Panc1 (cell line): Measurements from ENCODE around the gene RBM4. TPM values are rescaled to one million over a fixed set of nuclear protein-coding genes. Genes with fewer than 3 reads are reported as not detected.

Experiments used
- ATAC-seq: fragments of 200-7000 bp; cut with Tn5 transposase; 2 replicates; pipeline ENCODE4 v1.9.1; 2020; ENCODE audit warnings: mild to moderate bottlenecking, moderate library complexity
- BruUV-seq: library from RNA; stranded (reverse); fragments of 400-500 nt; replicated peaks from 2 replicates; lab custom pipeline; 2021; lab: Mats Ljungman, UMichigan
- CTCF ChIA-PET: fragments of 300-600 bp; sonication (Branson Sonifier 250); formaldehyde crosslinking; loops from one replicate; lab custom pipeline; 2022; ENCODE audit warnings: antibody characterized with exemption; lab: Charles Lee
- POLR2A ChIA-PET: fragments of 300-600 bp; sonication (Branson Sonifier 250); formaldehyde crosslinking; loops from one replicate; lab custom pipeline; 2022; ENCODE audit warnings: antibody characterized with exemption; lab: Charles Lee
- DNase-seq: peaks from one replicate; pipeline ENCODE4 v3.0.0-alpha.2; 2010; ENCODE audit warnings: low read depth, low spot score
- H3K27ac ChIP-seq: 2 replicates; pipeline ENCODE4 v1.5.1; 2011; ENCODE audit warnings: mild to moderate bottlenecking, low read length, inconsistent platforms
- H3K27me3 ChIP-seq: fragments of 200-500 bp; sonication (Bioruptor generic); 2 replicates; pipeline ENCODE4 v1.6.0; 2014; ENCODE audit warnings: low read length, inconsistent platforms; ENCODE audit not compliant: control insufficient read depth, insufficient read depth
- H3K36me3 ChIP-seq: fragments of 200-500 bp; sonication (Bioruptor generic); 2 replicates; pipeline ENCODE4 v1.5.1; 2014; ENCODE audit warnings: inconsistent platforms, mild to moderate bottlenecking, low read length, moderate library complexity; ENCODE audit not compliant: control insufficient read depth, insufficient read depth
- H3K4me1 ChIP-seq: 2 replicates; pipeline ENCODE4 v1.5.1; 2011; ENCODE audit warnings: inconsistent platforms, mild to moderate bottlenecking, low read length, moderate library complexity; ENCODE audit not compliant: control insufficient read depth, insufficient read depth
- H3K4me3 ChIP-seq, 2 experiments: 2 replicates each; pipeline ENCODE4 v1.5.1; 2011 to 2012; ENCODE audit warnings: low read depth in 2 of 2, low read length in 2 of 2, mild to moderate bottlenecking in 2 of 2, inconsistent platforms in 1 of 2, moderate library complexity in 1 of 2
- H3K9me3 ChIP-seq: fragments of 200-500 bp; sonication (Bioruptor generic); 2 replicates; pipeline ENCODE4 v1.5.1; 2014; ENCODE audit warnings: low read depth, mild to moderate bottlenecking, inconsistent platforms, low read length, moderate library complexity; ENCODE audit not compliant: control insufficient read depth, insufficient read depth
- CTCF ChIP-seq: fragments of 450-650 bp; IDR thresholded peaks from 2 replicates; pipeline ENCODE4 v1.5.1; 2017; ENCODE audit warnings: mild to moderate bottlenecking
- POLR2AphosphoS5 ChIP-seq: IDR thresholded peaks from 2 replicates; pipeline ENCODE4 v1.6.1; 2012; ENCODE audit warnings: mild to moderate bottlenecking, low read depth, low read length, moderate library complexity
- REST ChIP-seq, 2 experiments: IDR thresholded peaks; 2 replicates each; pipeline ENCODE4 v1.6.1; 2011 to 2012; ENCODE audit warnings: low read depth in 2 of 2, control low read depth in 1 of 2, low read length in 1 of 2, mild to moderate bottlenecking in 1 of 2, moderate library complexity in 1 of 2; ENCODE audit not compliant: insufficient read depth in 1 of 2
- SIN3A ChIP-seq: IDR thresholded peaks from 2 replicates; pipeline ENCODE4 v1.6.1; 2012; ENCODE audit warnings: low read depth, mild to moderate bottlenecking, low read length, moderate library complexity, borderline replicate concordance; ENCODE audit not compliant: insufficient read depth
- TCF7L2 ChIP-seq: IDR thresholded peaks from 2 replicates; pipeline ENCODE4 v1.6.1; 2011; ENCODE audit warnings: mild to moderate bottlenecking, low read depth, low read length, inconsistent platforms
- in situ Hi-C: cut with HindIII; loops from 2 replicates; pipeline ENCODE4 v1.10.0; 2016; ENCODE audit warnings: low sequenced_read_pairs, low pct_unique_long_range_greater_than_20kb
- intact Hi-C: fragments of 100-400 bp; cut with micrococcal nuclease; formaldehyde crosslinking; loops from one replicate; pipeline ENCODE4 v1.10.0; 2022; ENCODE audit not compliant: unreplicated experiment
- total RNA-seq: library from RNA; stranded (reverse); gene quantifications from one replicate; pipeline ENCODE4 v1.2.1, GENCODE V29; 2021; ENCODE audit not compliant: unreplicated experiment

RBM4 gene
- total RNA-seq, 1 experiment from 2014 or later, result 195 TPM

- in situ Hi-C loops, result no loop called here
- Histone ChIP-seq H3K27ac (no peak overlapping the region), H3K4me3 (no peak overlapping the region), H3K36me3 (no peaks in the 10 kb centered on the region), H3K9me3 (no peaks in the 10 kb centered on the region), H3K27me3 (no peaks in the 10 kb centered on the region), H3K4me1 (no peaks in the 10 kb centered on the region)
- no peak for DNase-seq
- TF ChIP-seq CTCF (no peak), POLR2AphosphoS5 (no peak), SIN3A (no peak), REST (IDR thresholded peaks at IDR 0.05; ENCODE audit: insufficient read depth in 1 of 2, low read depth in 2 of 2, low read length in 1 of 2) (no peak), TCF7L2 (no peak)
- no peak for ATAC-seq
- intact Hi-C loops, result no loop called here
- ChIA-PET CTCF (interaction anchor here (0.6 kb wide), 1 partner anchor 96 kb away, joined by 3 read pairs; no protein-coding TSS in a partner anchor), POLR2A (no interaction called here)
- no TSS peak for BruUV-seq
Measured at GRCh38 chr11:66688561-66689534, 50.3 kb downstream of the RBM4 start.

GRCh38 chr11:66689661-66690590, 51.4 kb downstream of the RBM4 start:
- H3K9me3 ChIP-seq, result no peaks in the 10 kb centered on the region
- H3K27ac ChIP-seq, result no peak overlapping the region
- ChIA-PET POLR2A (interaction anchor here (0.6 kb wide), 1 partner anchor 199 kb away, joined by 9 read pairs; no protein-coding TSS in a partner anchor), CTCF (interaction anchor here (0.6 kb wide), 1 partner anchor 98 kb away, joined by 3 read pairs; no protein-coding TSS in a partner anchor)
- in situ Hi-C loops (no loop called here), intact Hi-C loops (loop anchor here (10.0 kb wide), 1 partner anchor 55 kb away; a partner anchor contains a TSS)
- H3K27me3 ChIP-seq, result no peaks in the 10 kb centered on the region
- no peak overlapping the region for H3K4me3 ChIP-seq
- ATAC-seq (no peak), DNase-seq (no peak)
- no TSS peak for BruUV-seq
- H3K36me3 ChIP-seq, result no peaks in the 10 kb centered on the region
- no peaks in the 10 kb centered on the region for H3K4me1 ChIP-seq
- TF ChIP-seq REST (IDR thresholded peaks at IDR 0.05; ENCODE audit: insufficient read depth in 1 of 2, low read depth in 2 of 2, low read length in 1 of 2) (no peak), SIN3A (no peak), TCF7L2 (no peak), POLR2AphosphoS5 (no peak), CTCF (no peak)
